Stimulated activated naive B cell treated with anti-CD40 and anti-IgM and Interleukin-4, amounts not matched to agents 10 μg/mL and 1 μg/mL and 100 μg/mL, for 72 hours (primary cell): Measurements from ENCODE around the gene GSE1.
"Not testable (repeated sequence)": the region's sequence is repeated elsewhere in the genome, so short reads cannot be mapped to it uniquely, and the experiment has no call there.

Experiments
- ATAC-seq, 2 donors: fragments of 150-1000 bp; cut with Tn5 transposase; replicated peaks; 2 replicates each; pipeline ENCODE4 v1.10.0; 2021; ENCODE audit warnings: moderate library complexity in 1 of 2
- DNase-seq: peaks from one replicate; pipeline ENCODE4 v3.0.0; 2021
- H3K27ac Mint-ChIP-seq: one replicate; pipeline ENCODE4 v1.8.0; 2022; ENCODE audit warnings: mild to moderate bottlenecking, mixed read lengths
- H3K27me3 Mint-ChIP-seq, 2 donors: one replicate each; pipeline ENCODE4 v1.8.0; 2022; ENCODE audit warnings: mixed read lengths in 2 of 2
- H3K36me3 Mint-ChIP-seq, 2 donors: one replicate each; pipeline ENCODE4 v1.8.0; 2022; ENCODE audit warnings: mixed read lengths in 2 of 2, mild to moderate bottlenecking in 1 of 2
- H3K4me1 Mint-ChIP-seq, 2 donors: one replicate each; pipeline ENCODE4 v1.8.0; 2022; ENCODE audit warnings: mixed read lengths in 2 of 2, mild to moderate bottlenecking in 1 of 2
- H3K4me3 Mint-ChIP-seq, 2 donors: one replicate each; pipeline ENCODE4 v1.8.0; 2022; ENCODE audit warnings: mild to moderate bottlenecking in 2 of 2, mixed read lengths in 2 of 2, moderate library complexity in 1 of 2
- H3K9me3 Mint-ChIP-seq, 2 donors: one replicate each; pipeline ENCODE4 v1.8.0; 2022; ENCODE audit warnings: mixed read lengths in 2 of 2, mild to moderate bottlenecking in 1 of 2

Gene GSE1

DNA sequence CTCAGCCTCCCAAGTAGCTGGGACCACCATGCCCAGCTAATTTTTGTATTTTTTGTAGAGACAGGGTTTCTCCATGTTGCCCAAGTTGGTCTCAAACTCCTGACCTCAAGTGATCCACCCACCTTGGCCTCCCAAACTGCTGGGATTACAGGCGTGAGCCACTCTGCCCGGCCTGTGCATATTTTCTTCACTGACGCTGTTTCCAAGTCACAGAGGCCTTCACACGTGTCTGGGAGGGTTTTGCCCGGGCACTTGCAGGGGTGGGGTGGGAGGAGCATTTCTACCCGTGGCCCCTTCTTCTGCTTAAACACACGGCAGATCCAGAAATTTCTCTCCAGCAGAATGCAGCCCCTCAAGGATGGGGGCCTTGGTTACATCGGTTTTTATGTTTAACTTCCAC, 20.8 kb upstream of the GSE1 start:
- not testable (repeated sequence) for ATAC-seq, H3K9me3 Mint-ChIP-seq, DNase-seq, H3K4me3 Mint-ChIP-seq, H3K27me3 Mint-ChIP-seq, H3K36me3 Mint-ChIP-seq, H3K27ac Mint-ChIP-seq
- H3K4me1 Mint-ChIP-seq = peaks cover 19 to 34% of the 10 kb centered on the region in 2 donors

DNA sequence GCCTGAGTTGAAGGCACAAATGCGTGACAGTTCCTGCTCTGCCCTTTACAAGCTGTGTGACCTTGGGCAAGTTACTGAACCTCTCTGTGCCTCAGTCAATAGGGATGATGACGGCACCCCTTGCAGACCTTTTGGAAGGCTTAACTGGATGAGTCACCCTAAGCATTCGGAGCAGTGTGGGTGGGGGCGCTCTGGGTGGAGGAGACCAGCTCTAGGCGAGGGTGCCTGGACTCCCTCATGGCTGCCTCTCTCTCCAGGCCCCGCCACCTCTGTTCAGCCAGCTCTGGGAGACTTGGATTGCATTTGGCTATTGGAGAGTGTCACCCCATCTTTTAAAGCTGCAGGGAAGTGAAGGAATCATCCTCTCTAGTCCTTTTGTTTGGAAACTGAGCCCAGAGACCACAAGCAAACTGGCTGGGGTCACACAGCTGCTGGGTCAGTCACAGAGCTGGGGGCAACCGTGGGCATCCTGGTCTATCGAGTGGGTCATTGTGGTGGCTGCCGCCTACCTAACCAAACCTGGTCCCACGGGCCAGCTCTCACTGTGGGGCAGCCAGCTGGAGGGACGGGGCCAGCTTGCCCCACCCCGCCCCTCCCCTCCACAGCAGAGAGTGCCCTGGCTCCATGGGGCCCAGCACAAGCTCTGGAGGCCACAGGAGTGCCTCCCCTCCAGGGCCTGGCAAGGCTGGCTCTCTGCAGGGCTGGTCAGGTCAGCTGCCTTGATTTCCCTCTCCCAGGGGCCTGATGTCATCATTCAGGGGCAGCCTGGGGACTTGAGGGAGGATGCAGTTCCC, 20.2 kb upstream of the GSE1 start:
- Mint-ChIP-seq H3K27ac (no peak overlapping the region), H3K9me3 (no peaks in the 10 kb centered on the region), H3K36me3 (peaks cover 10 to 11% of the 10 kb centered on the region in 2 donors), H3K4me3 (no peak overlapping the region), H3K27me3 (no peaks in the 10 kb centered on the region), H3K4me1 (peaks cover 23 to 39% of the 10 kb centered on the region in 2 donors)
- no peak for DNase-seq
- ATAC-seq = no peak

- H3K4me1 Mint-ChIP-seq = peaks cover 23 to 46% of the 10 kb centered on the region in 2 donors
- no peak overlapping the region for H3K27ac Mint-ChIP-seq
These were observed 19.5 kb upstream of the GSE1 start for GRCh38 chr16:85593494-85594221.

GRCh38 chr16:85594273-85594977, 18.7 kb upstream of the GSE1 start:
- H3K36me3 Mint-ChIP-seq = peaks cover 10 to 16% of the 10 kb centered on the region in 2 donors
- H3K4me3 Mint-ChIP-seq = no peak overlapping the region
- DNase-seq = no peak
- H3K9me3 Mint-ChIP-seq = no peaks in the 10 kb centered on the region
- peak overlapping the region; percentile 57 for H3K27ac Mint-ChIP-seq
- ATAC-seq = peak in 1 of 2 donors; percentile 16
- peaks cover 26 to 54% of the 10 kb centered on the region in 2 donors for H3K4me1 Mint-ChIP-seq
- no peaks in the 10 kb centered on the region for H3K27me3 Mint-ChIP-seq

More at GRCh38 chr16:85593494-85594221, 19.5 kb upstream of the GSE1 start:
- ATAC-seq (no peak), DNase-seq (no peak)
- H3K4me3 Mint-ChIP-seq = no peak overlapping the region
- no peaks in the 10 kb centered on the region for H3K9me3 Mint-ChIP-seq
- H3K27me3 Mint-ChIP-seq = no peaks in the 10 kb centered on the region
- peaks cover 10 to 14% of the 10 kb centered on the region in 2 donors for H3K36me3 Mint-ChIP-seq

DNA sequence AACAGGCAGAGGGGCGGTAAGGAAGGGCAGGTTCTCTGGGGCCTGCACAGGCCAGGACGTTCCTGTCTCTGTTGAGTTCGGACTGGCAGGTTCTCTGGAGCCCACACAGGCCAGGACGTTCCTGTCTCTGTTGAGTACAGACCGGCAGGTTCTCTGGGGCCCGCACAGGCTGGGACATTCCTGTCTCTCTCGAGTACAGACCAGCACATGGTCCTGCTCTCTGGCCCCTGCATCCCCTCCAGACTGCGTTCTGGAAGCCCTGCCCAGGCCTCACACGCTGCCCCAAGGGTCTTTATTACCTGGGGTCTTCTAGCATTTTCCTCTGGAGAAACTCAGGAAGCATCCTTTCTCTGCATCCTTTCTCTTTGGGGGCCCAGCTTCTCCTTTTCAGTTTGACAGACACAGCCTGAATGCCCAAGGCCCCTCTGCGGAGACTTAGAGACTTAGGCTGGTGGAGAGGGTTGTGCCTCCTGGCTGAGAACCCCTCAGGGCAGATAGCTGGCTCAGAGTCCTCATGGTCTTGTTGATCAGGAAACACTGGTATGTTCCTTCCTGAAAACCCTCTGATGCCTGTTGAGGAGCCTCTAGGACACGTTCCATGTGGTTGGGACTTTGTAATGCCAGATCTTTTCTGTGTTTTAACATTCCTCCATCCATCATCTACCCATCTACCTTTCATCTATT, 18.0 kb upstream of the GSE1 start:
- ATAC-seq = peak in 1 of 2 donors; percentile 8
- DNase-seq = no peak
- H3K4me3 Mint-ChIP-seq = no peak overlapping the region
- H3K36me3 Mint-ChIP-seq = peaks cover 10 to 18% of the 10 kb centered on the region in 2 donors
- peak overlapping the region; percentile 3 for H3K27ac Mint-ChIP-seq
- no peaks in the 10 kb centered on the region for H3K9me3 Mint-ChIP-seq
- peaks cover 33 to 61% of the 10 kb centered on the region in 2 donors for H3K4me1 Mint-ChIP-seq
- H3K27me3 Mint-ChIP-seq = no peaks in the 10 kb centered on the region

DNA sequence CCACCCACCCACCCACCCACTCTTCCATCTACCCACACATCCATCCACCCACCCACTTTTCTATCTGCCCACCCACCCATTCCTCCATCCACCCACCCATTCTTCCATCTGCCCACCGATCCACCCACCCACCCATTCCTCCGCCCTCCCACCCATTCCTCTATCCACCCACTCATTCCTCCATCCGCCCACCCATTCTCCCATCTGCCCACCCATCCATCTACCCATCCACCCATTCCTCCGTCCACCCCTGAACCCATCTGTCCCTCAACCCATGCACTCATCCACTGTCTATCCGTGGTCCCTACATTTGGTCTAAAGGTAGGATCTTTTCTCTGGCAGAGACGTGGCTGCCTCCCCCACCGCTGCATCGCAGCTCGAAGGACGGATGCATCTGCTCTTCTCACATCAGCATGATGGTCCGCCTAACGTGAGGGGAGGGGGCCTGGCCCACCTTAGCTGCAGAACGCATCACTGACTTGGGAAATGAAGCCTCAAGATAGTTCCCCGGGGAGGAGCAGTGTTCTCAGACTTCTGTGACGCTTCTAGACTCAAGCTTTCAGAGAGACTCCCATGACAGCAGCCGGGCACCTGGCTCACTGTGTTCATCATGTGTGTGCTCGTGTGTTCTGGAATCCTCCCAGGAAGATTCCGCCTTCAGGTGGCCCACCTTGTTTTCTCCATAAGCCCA, 17.2 kb upstream of the GSE1 start:
- ATAC-seq (peak; percentile 34 to 47), DNase-seq (no peak)
- Mint-ChIP-seq H3K4me3 (peak overlapping the region in 1 of 2 donors; percentile 48), H3K27me3 (no peaks in the 10 kb centered on the region), H3K9me3 (no peaks in the 10 kb centered on the region), H3K36me3 (peaks cover 10 to 18% of the 10 kb centered on the region in 2 donors), H3K4me1 (peaks cover 41 to 69% of the 10 kb centered on the region in 2 donors), H3K27ac (peak overlapping the region; percentile 25)

GRCh38 chr16:85598141-85598540, 15.0 kb upstream of the GSE1 start:
- Mint-ChIP-seq H3K27me3 (no peaks in the 10 kb centered on the region), H3K4me1 (peaks cover 56 to 85% of the 10 kb centered on the region in 2 donors), H3K9me3 (no peaks in the 10 kb centered on the region), H3K27ac (no peak overlapping the region), H3K36me3 (peaks cover 10 to 18% of the 10 kb centered on the region in 2 donors), H3K4me3 (no peak overlapping the region)
- no peak for DNase-seq
- ATAC-seq = no peak

- Mint-ChIP-seq H3K4me3 (no peak overlapping the region), H3K27me3 (no peaks in the 10 kb centered on the region), H3K4me1 (peaks cover 52 to 77% of the 10 kb centered on the region in 2 donors), H3K9me3 (no peaks in the 10 kb centered on the region), H3K36me3 (peaks cover 10 to 18% of the 10 kb centered on the region in 2 donors), H3K27ac (peak overlapping the region; percentile 56)
- DNase-seq = no peak
- no peak for ATAC-seq
These were observed 13.0 kb upstream of the GSE1 start for GRCh38 chr16:85600078-85600477.

- ATAC-seq = no peak
- H3K4me3 Mint-ChIP-seq = no peak overlapping the region
- H3K27ac Mint-ChIP-seq = peak overlapping the region; percentile 65
- H3K27me3 Mint-ChIP-seq = no peaks in the 10 kb centered on the region
- peaks cover 9 to 22% of the 10 kb centered on the region in 2 donors for H3K36me3 Mint-ChIP-seq
- H3K4me1 Mint-ChIP-seq = peaks cover 50 to 77% of the 10 kb centered on the region in 2 donors
- H3K9me3 Mint-ChIP-seq = no peaks in the 10 kb centered on the region
- DNase-seq = no peak
These were observed 12.4 kb upstream of the GSE1 start for GRCh38 chr16:85600530-85601271.

- Mint-ChIP-seq H3K36me3 (peaks cover 5 to 17% of the 10 kb centered on the region in 2 donors), H3K27ac (peak overlapping the region; percentile 17), H3K27me3 (no peaks in the 10 kb centered on the region), H3K4me3 (no peak overlapping the region), H3K9me3 (no peaks in the 10 kb centered on the region), H3K4me1 (peaks cover 50 to 77% of the 10 kb centered on the region in 2 donors)
- ATAC-seq (no peak), DNase-seq (no peak)
These were observed 11.9 kb upstream of the GSE1 start for GRCh38 chr16:85601272-85601639.

DNA sequence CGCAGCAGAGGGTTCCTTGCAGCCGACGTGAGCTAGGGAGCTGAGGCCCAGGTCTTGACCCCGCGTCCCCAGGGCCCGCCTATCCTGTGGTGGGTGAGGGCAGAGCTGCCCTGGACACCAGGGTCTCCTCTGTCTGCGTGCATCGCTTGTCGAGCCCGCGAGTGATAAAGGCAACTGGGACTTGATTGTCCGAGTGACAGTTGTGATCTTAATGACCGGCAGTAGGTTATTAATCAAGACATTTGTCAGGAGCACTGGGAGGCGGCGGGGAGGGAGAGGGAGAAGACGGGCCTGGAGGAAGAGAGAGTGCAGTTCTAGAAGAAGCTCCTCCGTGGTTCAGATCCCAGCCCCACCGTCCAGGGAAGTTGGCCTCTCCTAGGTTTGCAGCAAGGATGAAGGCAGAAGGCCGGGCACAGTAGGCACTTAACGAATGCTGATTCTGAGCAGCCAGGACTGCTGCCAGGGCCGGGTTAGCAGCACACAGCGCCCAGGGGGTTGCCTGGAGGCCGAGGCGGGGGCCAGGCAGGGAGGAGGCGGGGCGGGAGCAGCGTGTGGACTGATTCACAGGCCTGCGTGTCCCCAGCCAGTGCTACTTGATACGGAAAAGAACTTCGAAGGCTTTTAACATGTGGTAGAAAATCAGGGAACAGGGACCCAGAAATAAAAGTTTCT, 11.3 kb upstream of the GSE1 start:
- peaks cover 4 to 16% of the 10 kb centered on the region in 2 donors for H3K36me3 Mint-ChIP-seq
- H3K9me3 Mint-ChIP-seq = no peaks in the 10 kb centered on the region
- no peaks in the 10 kb centered on the region for H3K27me3 Mint-ChIP-seq
- no peak for ATAC-seq
- DNase-seq = no peak
- H3K4me3 Mint-ChIP-seq = no peak overlapping the region
- H3K4me1 Mint-ChIP-seq = peaks cover 49 to 78% of the 10 kb centered on the region in 2 donors
- H3K27ac Mint-ChIP-seq = no peak overlapping the region

DNA sequence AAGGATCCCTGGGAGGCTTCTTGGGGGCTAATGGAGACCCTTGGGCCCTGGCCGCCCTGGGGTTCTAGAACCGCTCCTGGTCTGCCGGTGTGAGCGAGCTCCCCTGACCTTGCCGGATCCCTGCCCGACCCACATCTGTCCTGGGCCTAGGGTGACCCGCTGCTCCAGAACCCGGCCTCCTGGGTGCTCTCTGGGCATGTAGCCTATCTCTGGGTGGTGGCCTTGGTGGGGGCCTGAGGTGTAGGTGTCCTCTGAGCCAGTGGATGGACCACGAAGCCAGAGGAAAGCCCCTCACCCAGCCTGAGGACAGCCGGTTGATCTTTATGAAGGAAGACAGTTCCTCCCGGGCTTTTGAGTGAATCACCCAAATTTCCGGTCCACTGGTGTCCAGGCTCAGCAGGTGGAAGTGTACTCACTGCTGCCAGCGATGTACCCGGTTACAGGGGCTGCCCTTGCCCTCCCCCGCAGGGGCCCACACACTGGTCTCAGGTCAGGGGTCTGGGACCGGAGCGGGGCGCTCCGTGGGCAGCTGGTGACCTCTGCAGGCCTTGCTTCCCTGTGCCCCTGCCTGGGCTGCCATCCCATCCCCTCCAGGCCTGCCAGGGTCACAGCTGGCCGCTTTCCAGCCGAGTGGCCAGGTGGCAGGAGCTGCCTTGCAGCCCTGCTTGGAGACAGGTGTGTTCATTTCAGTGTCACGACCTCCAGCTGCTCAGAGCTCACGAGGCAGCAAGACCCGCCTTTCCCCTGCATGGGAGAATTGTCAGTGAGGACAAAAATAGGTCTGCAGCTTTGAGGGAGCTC, 10.5 kb upstream of the GSE1 start:
- ATAC-seq (peak; percentile 36 to 53), DNase-seq (no peak)
- no peaks in the 10 kb centered on the region for H3K27me3 Mint-ChIP-seq
- peaks cover 52 to 82% of the 10 kb centered on the region in 2 donors for H3K4me1 Mint-ChIP-seq
- H3K27ac Mint-ChIP-seq = peak overlapping the region; percentile 88
- peaks cover 4 to 14% of the 10 kb centered on the region in 2 donors for H3K36me3 Mint-ChIP-seq
- peak overlapping the region; percentile 17 for H3K4me3 Mint-ChIP-seq
- H3K9me3 Mint-ChIP-seq = no peaks in the 10 kb centered on the region
